IMR-90 (cell line): ENCODE results near the gene ABO.

Source experiments
- BHLHE40 ChIP-seq: fragments of 150-350 bp; IDR thresholded peaks from 2 replicates; pipeline ENCODE4 v1.6.1; 2016; ENCODE audit warnings: mild to moderate bottlenecking, low read depth, low read length
- CTCF ChIP-seq: conservative IDR thresholded peaks from 2 replicates; pipeline ENCODE4 v1.5.1; 2012; ENCODE audit warnings: mild to moderate bottlenecking, low read depth, low read length, improper control_type of control experiment
- NFE2L2 ChIP-seq: fragments of 150-350 bp; IDR thresholded peaks from 2 replicates; pipeline ENCODE4 v1.6.1; 2016; ENCODE audit warnings: low read depth, mild to moderate bottlenecking, low read length
- POLR2A ChIP-seq: IDR thresholded peaks from 2 replicates; pipeline ENCODE4 v1.6.1; 2012; ENCODE audit warnings: mild to moderate bottlenecking, low read depth, low read length
- RAD21 ChIP-seq: IDR thresholded peaks from 2 replicates; pipeline ENCODE4 v1.6.1; 2012; ENCODE audit warnings: low read length, improper control_type of control experiment
- RFX5 ChIP-seq: IDR thresholded peaks from 2 replicates; pipeline ENCODE4 v1.8.0; 2012; ENCODE audit warnings: low read depth, mild to moderate bottlenecking, low read length, moderate library complexity
- SMC3 ChIP-seq: fragments of 150-350 bp; IDR thresholded peaks from 2 replicates; pipeline ENCODE4 v1.6.1; 2016; ENCODE audit warnings: low read depth, mild to moderate bottlenecking, antibody characterized with exemption, low read length, moderate library complexity
- USF2 ChIP-seq: fragments of 150-350 bp; IDR thresholded peaks from 2 replicates; pipeline ENCODE4 v1.6.1; 2017; ENCODE audit warnings: mild to moderate bottlenecking, antibody characterized with exemption, low read length, low read depth

DNA sequence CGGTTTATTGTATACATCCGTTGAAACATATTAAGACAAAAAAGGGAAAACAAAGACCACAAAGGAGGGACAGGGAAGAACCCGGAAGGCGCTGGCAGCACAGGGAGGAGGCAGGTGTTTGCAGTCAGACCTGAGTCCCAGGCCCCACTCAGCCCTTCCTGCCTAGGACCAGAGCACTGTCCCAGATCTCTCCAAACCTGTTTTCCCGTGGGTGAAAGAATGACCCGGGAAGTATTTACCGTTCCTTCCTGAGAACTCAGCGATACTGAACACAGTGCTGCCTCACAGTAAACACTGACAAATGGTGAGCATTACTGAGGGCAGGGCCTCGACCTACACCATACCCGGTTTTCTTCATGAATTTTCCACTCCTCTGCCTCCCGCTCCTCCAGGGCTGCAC, 1.2 kb downstream of the ABO start:
- no peak for TF ChIP-seq BHLHE40
- TF ChIP-seq CTCF: no peak
- no peak for TF ChIP-seq POLR2A
- TF ChIP-seq USF2: no peak
- TF ChIP-seq RFX5: no peak
- no peak for TF ChIP-seq SMC3
- no peak for TF ChIP-seq RAD21
- TF ChIP-seq NFE2L2: no peak
